GM18499 (cell line): ENCODE measurements around the gene ERH.

Experiments used
- ATAC-seq: cut with Tn5 transposase; IDR thresholded peaks from one replicate; pipeline ENCODE4 v1.9.1; 2021; ENCODE audit warnings: moderate number of reproducible peaks; ENCODE audit not compliant: insufficient read depth, unreplicated experiment

ERH gene

GRCh38 chr14:69358233-69358963 is 39.7 kb downstream of the ERH start:
- ATAC-seq: no peak

GRCh38 chr14:69357544-69358200 is 40.4 kb downstream of the ERH start:
- no peak for ATAC-seq

- ATAC-seq: no peak
These were observed 41.1 kb downstream of the ERH start for GRCh38 chr14:69356903-69357543.

DNA sequence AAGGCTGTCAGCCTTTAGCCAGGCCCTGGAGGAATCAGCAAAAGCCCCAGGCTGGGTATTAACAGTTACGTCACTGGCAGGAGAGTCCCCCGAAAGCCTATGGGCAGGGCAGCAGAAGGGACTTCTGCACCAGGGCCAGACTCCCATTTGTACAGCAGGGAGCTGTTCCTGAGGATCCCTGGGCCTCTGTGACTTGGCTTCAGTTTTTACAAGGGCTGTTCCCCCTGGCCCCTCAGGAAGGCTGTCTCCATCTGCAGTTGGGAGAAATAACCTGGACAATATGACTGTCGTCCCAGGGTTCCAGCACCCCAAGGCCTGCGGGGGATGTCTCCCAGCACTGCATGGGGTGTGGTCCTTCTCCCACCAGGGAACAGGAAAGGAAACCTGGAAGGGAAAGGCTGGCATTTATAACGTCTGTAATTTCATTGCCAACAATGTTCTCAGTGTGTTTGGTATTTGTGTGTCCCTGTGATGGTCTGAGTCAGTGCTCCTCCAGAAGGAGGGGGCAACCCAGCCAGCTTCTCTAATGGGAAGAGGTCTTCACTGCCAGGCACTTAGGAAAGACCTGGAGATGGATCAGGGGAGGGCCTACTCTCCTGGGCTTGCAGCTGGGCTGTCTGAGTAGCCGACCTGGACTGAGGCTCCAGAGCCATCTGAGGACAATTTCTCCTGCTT is 42.4 kb downstream of the ERH start:
- ATAC-seq: no peak

GRCh38 chr14:69355154-69355597 is 42.9 kb downstream of the ERH start:
- ATAC-seq: no peak

GRCh38 chr14:69354383-69355153 is 43.5 kb downstream of the ERH start:
- ATAC-seq: peak; percentile 60

- ATAC-seq: no peak
These were observed 44.9 kb downstream of the ERH start for GRCh38 chr14:69353168-69353567.

DNA sequence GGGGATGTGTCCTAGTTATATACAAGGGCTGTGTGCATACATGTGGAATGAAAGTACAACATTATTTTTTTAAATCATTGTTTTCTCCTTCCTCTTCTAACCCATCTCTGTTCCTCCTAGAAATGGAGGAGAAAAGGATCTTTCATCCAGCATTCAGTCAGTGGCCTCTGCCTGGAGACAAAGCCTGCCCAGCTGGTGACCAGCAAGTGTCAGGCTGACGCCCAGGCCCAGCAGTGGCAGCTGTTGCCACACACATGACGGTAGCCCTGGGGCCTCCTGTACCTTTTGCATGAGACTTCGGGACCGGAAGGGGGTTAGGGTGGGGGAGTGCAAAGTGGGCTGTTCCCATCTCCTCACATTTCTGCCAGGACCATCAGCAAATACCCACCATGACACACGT is 46.2 kb downstream of the ERH start:
- ATAC-seq: no peak

DNA sequence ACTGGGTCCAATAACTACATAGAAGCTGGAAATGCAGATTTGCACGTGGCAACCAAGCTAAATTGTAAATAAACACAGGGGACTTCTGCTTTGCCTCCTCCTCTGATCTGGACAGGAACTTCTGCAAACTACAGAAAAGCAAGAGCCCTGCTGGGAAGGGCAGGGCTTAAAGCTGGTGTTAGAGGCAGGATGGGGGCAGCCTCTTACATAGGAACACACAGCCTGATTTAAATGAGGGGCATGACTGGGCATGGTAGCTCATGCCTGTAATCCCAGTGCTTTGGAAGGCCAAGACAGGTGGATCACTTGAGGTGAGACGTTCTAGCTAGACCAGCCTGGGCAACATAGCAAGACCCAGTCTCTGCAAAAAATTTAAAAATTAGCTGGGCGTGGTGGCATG is 46.7 kb downstream of the ERH start:
- ATAC-seq: no peak

DNA sequence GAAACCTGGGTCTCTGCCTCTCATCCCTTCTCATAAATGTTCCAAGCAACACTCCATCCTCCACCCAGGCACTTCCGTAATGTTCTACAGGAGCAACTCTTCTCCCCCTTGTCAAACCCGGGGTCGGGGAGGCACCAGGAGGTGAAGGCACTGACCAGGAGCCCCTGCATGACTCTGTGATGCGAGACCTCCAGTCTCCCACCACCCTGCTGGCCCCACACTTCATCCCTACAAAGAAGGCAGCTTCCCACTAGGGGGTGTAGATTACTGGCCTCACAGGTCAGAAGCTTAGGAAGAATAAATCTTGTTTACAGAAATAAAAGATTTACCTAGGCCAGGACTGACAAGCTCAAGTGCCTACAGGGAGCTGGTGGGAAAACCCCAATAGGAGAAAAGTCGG is 47.2 kb downstream of the ERH start:
- no peak for ATAC-seq

- ATAC-seq: no peak
These were observed 48.9 kb downstream of the ERH start for GRCh38 chr14:69349091-69349777.

DNA sequence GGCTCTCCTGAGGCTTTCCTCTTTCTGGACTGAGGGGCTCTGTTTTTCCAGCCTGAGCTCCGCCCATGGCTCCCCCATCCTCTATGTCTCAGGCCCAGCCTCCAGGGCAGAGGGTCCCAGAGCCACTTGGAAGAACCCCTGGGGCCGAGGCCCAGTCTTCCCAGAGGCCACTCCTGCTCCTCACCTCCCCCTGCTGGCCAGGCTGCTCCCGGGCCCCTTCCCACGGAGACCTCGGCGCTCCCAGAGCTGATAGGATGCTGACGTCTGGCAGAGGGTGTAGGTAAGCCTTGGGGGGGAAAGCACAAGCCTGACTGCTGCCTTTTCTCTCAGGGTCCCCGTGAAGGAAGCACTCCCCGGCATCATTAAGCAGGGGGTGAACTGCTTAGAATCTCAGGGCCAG is 51.4 kb downstream of the ERH start:
- ATAC-seq: no peak

GRCh38 chr14:69345402-69345801 is 52.7 kb downstream of the ERH start:
- no peak for ATAC-seq

GRCh38 chr14:69344171-69344570 is 53.9 kb downstream of the ERH start:
- ATAC-seq: no peak

GRCh38 chr14:69342928-69343525 is 55.1 kb downstream of the ERH start:
- no peak for ATAC-seq

- ATAC-seq: no peak
These were observed 58.7 kb downstream of the ERH start for GRCh38 chr14:69339426-69339825.

DNA sequence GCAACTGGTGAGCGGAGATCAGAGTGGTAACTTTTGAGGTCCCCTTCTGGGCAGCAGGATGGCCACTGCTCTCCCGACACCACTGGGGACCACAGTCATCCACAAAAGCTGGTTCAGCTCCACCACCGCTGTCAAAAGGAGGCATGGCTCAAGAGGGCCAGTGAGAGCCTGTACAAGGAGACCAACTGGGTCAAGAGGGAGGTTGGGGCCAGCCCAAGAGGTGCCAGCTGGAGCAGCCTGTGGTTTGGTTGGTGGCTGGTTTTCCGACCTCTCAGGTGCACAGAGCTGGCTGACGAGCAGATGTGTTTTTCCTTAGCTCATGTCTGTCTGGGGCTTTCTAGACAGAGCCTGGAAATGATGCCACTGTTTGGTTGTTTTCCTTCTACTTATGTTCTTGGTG is 60.1 kb downstream of the ERH start:
- ATAC-seq: no peak

GRCh38 chr14:69335371-69335771 is 62.7 kb downstream of the ERH start:
- ATAC-seq: no peak

DNA sequence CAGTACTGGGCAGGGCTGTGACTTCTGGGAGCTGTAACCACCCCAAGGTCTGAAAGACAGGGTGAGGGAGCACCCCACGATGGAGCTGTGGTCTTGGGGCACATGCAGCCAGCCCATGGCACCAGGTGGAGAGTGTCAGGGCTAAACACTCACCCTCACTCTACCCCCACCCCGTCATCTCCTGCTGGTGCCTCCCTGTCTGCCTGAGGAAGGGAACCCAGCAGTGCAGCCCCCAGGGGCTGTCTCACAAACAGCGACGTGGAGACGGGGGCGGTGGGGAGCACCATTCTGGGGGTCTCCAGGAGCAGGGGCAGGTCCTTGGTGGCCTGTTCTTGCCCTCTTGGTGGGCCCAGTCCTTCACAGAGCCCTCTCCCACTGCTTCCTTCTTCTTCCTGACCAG is 63.5 kb downstream of the ERH start:
- ATAC-seq: no peak
